GM12878 (cell line): ENCODE data around the gene NKD1. TPM values are rescaled to one million over a fixed set of nuclear protein-coding genes. Genes with fewer than 3 reads are reported as not detected.

ENCODE experiments used
- BCL3 ChIP-seq: IDR thresholded peaks from 2 replicates; pipeline ENCODE4 v1.6.1; 2011; ENCODE audit warnings: borderline replicate concordance, low read depth, mild to moderate bottlenecking, moderate library complexity, low read length; ENCODE audit not compliant: insufficient read depth, poor library complexity, severe bottlenecking
- CHD1 ChIP-seq: IDR thresholded peaks from 2 replicates; pipeline ENCODE4 v1.6.1; 2012; ENCODE audit warnings: low read depth, low read length, improper control_type of control experiment
- IKZF1 ChIP-seq: fragments of 450-650 bp; conservative IDR thresholded peaks from 2 replicates; pipeline ENCODE4 v1.6.1; 2017; ENCODE audit warnings: antibody characterized with exemption, mild to moderate bottlenecking
- JUND ChIP-seq: IDR thresholded peaks from 2 replicates; pipeline ENCODE4 v1.6.1; 2012; ENCODE audit warnings: low read depth, mild to moderate bottlenecking, low read length, improper control_type of control experiment, moderate library complexity
- SMARCA5 ChIP-seq: fragments of 450-650 bp; IDR thresholded peaks from 2 replicates; pipeline ENCODE4 v1.6.1; 2017; ENCODE audit warnings: mild to moderate bottlenecking
- SRF ChIP-seq, 2 experiments: IDR thresholded peaks; 2 replicates each; pipeline ENCODE4 v1.6.1; 2011; ENCODE audit warnings: low read depth in 2 of 2, low read length in 2 of 2, mild to moderate bottlenecking in 1 of 2, moderate library complexity in 1 of 2
- STAT1 ChIP-seq: fragments of 450-650 bp; conservative IDR thresholded peaks from 2 replicates; pipeline ENCODE4 v1.6.1; 2014; ENCODE audit warnings: antibody characterized with exemption, mild to moderate bottlenecking
- SUZ12 ChIP-seq: fragments of 200-600 bp; sonication (generic); IDR thresholded peaks from one replicate; pipeline ENCODE4 v1.6.1; 2018; ENCODE audit warnings: antibody characterized with exemption, mild to moderate bottlenecking; ENCODE audit not compliant: unreplicated experiment
- TAF1 ChIP-seq: IDR thresholded peaks from 2 replicates; pipeline ENCODE4 v1.6.1; 2011; ENCODE audit warnings: mild to moderate bottlenecking, low read depth, low read length, borderline replicate concordance
- ZBTB11 ChIP-seq: fragments of 450-650 bp; formaldehyde crosslinking; IDR thresholded peaks from 2 replicates; pipeline ENCODE4 v1.5.0; 2022; ENCODE audit warnings: mild to moderate bottlenecking, missing genetic modification characterization
- ZNF217 ChIP-seq: fragments of 450-650 bp; IDR thresholded peaks from 2 replicates; pipeline ENCODE4 v1.6.1; 2017; ENCODE audit warnings: antibody characterized with exemption, mild to moderate bottlenecking
- polyA plus RNA-seq, 11 experiments: library from polyadenylated mRNA; depleted of rRNA in 4 of 11; unstranded in 6 of 11; stranded (reverse) in 5 of 11; fragments of >200 nt; fragmentation: Nextera tagmentation in 4 of 11; fragmentation: Illumina TruSeq in 1 of 11; extraction: Ambion mirVana in 4 of 11; extraction: Trizol in 1 of 11; gene quantifications; 1 replicate in 1 of 11; 2 replicates in 10 of 11; pipeline versions ENCODE4 v1.2.1 to v1.2.3, GENCODE V29; 2011 to 2016; ENCODE audit warnings: inconsistent platforms in 2 of 11, missing spikeins in 2 of 11, low read depth in 1 of 11
- total RNA-seq, 4 experiments: library from RNA; depleted of rRNA in 3 of 4; stranded (reverse); fragments of >200 nt in 3 of 4; fragmentation: Illumina TruSeq in 1 of 4; extraction: Trizol in 1 of 4; gene quantifications; 2 replicates each; pipeline versions ENCODE4 v1.2.1 to v1.2.3, GENCODE V29; 2013 to 2021

NKD1 gene
- total and polyA plus RNA-seq, 10 of the 15 experiments (the other 5 are each of a cell fraction or from before 2014, with no cell fraction given), result under 0.01 to 0.49 (median 0.04) TPM; not detected in 2

GRCh38 chr16:50681021-50681885 lies 133.1 kb downstream of the NKD1 start, which contains the start of gene SNX20 (continued):
- TF ChIP-seq ZBTB11 (CRISPR knock-in tag), result no peak
- no peak for TF ChIP-seq SUZ12
- TF ChIP-seq SRF (IDR thresholded peaks at IDR 0.05; ENCODE audit: low read depth in 2 of 2, low read length in 2 of 2), result no peak
- no peak for TF ChIP-seq STAT1
- TF ChIP-seq BCL3, result no peak
- TF ChIP-seq CHD1, result 0 out of 2 replicates have a peak, but pooled peaks have one; percentile 67
- peak; percentile 89 for TF ChIP-seq SMARCA5
- TF ChIP-seq IKZF1, result peak; percentile 85
- no peak for TF ChIP-seq JUND
- TF ChIP-seq ZNF217, result peak; percentile 65; the same call in 1 of the 2 replicates
- peak; percentile 39; the same call in 1 of the 2 replicates for TF ChIP-seq TAF1
